Measurements from ENCODE around the gene CTNNA3.

CTNNA3 gene

DNA sequence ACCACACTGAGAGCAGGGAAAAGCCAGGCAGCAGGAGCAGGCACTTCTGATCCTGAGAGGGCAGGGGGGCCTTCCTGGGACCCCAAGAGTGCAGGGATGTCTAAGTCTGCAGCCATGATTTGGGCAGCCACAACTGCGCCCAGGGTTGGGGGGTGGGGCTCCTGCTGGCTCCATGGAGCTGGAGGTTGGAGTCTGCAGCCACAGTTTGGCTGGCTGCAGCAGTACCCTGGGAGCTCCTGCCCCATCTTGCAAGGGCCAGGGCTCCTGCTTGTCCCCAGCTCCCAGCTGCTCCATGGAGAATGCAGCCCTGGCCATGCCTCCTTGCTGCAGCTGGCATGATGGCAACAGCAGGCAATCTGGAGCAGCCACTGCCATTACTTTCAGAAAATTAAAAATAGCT is 1449.8 kb downstream of the CTNNA3 start:
- DNase-seq, result no peak

DNA sequence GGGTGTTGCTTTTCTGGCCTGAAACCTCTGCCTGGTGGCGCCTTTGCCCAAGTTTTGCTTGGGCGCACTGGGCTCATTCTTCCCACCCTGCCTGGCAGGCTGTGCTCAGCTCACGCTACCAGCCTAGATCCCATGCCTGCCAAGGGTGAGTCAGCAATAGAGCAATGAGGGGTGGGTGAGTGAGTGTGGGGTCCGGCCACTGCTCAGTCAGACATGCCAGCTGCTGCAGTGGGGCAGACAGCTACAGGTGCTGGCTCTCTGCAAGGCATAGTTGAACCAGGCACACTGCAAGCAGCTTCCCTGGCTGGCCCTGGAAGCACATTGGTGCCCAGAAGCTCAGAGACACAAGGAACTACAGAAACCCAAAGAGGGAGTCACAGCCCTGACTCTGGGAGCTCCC is 1451.0 kb downstream of the CTNNA3 start:
- no peak for DNase-seq

DNA sequence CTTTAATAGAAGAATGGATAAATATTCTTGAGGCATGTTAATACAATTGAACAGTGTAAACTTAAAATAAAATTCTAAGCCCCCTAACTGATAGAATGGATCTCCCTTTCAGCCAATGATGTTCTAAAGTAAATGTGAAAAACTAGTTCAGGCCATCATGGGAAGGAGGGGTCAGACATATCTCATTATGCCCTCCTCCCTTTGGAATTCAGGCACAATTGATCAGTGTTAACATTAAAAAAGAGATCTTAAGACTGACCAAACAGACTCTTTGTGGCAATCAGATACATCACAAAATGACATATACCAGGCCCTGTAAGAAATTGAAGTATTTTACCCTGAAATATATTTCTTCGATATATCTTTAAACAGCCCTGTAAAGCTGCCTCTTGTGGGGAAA is 1453.1 kb downstream of the CTNNA3 start:
- DNase-seq, result no peak

DNA sequence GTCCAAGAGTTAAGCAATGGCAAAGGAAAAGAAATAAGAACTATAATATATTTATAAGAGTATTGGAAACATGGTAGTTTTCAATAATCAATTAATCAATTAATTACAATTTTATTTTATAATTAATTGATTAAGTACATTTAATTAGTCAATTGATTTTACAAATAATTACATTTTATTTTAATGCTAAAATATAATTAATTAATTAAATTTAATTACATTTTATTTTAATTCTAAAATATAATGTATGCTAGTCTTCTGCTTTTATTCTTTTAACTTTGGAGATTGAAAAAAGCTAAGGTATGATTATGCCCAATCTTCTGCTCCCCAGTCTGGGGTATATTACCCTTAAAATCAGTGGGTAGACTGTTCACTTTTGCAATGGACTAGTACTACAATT is 1456.9 kb downstream of the CTNNA3 start:
- DNase-seq, result no peak

DNA sequence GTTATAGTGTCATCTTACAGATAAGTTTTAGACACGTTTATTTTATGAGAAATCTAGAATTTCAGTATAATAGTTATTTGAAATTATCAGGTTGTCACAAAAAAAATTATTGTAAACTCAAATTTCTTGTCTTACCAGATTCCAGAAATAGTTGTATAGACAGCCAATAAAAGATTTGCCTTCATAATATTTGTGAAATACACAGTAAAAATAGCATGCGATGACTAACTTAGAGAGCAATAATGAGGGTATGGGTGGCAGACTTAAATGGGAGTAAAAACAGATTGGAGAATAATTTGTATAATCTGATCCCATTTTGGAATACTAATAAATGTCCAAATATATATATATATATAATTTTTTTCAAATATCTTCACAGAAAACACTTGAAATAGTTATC is 1457.7 kb downstream of the CTNNA3 start:
- no peak for DNase-seq

DNA sequence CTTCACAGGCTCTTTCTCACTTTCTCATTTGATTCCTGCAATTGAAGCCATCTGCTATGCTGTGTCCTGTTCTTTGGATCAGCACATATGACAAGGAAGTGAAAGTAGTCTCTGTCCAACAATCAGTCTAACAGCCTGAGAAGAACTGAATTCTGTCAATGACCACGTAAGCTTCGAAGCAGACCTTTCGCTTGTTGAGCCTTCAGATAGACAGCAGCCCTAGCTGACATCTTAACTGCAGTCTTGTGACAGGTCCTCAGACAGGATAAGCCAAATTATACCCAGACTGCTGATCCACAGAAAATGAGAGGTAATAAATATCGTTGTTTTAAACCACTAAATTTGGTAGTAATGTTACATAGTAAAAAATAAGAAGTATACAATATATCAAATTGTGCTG is 1461.1 kb downstream of the CTNNA3 start:
- DNase-seq, result no peak

DNA sequence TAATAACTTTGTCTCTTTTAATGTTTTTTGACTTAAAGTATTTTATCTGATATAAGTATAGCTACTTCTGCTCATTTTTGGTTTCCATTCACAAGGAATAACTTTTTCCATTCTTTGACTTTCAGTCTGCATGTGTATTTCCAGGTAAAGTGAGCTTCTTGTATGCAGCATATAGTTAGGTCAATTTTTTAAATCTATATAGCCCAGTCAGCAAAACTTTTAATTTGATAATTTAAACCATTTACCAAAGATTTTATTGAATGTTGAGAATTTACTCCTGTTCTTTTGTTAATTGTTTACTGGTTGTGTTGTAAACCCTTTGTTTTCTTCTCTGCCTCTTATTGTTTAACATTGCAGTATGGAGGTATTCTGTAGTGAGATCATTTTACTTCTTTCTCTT is 1467.1 kb downstream of the CTNNA3 start:
- no peak for DNase-seq

DNA sequence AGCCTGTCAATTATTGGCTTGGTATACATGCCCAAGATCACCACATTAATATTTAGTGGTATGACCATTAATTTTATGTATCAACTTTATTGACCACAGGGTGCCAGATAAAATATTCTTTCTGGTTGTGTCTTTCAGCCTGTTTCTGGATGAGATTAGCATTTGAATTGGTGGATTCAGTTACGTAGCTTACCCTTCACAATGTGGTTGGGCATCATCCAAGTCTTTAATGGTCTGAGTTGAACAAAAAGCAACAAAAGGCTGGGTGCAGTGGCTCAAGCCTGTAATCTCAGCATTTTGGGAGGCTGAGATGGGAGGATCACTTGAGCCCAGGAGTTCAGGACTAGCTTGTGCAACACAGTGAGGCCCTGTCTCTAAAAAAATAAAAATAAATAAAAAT is 1472.3 kb downstream of the CTNNA3 start:
- DNase-seq, result no peak

DNA sequence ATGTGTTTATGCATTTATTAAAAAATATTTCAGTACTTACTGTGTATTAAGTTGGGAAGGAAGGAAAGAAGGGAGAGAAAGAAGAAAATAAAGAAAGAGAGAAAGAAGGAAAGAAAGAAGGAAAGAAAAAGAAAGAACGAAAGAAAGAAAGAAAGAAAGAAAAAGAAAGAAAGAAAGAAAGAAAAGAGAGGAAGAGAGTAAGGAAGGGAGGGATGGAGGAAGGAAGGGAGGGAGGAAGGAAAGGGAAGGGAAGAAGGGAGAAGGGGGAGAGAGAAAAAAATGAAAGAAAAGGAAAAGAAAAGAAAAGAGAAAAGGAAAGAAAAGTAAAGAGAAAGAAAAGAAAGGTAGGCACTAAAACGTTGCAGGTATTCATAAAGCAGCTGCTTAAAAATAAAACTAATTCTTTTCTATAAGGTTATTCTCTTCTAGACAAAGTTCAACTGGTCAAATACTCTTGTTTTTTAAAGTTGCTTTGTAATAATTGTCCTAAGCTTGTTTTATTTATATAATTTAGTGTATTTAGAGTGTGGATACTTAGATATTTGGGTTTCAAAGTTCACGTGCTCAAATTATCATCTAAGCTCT is 1473.4 kb downstream of the CTNNA3 start:
- DNase-seq, result no peak

DNA sequence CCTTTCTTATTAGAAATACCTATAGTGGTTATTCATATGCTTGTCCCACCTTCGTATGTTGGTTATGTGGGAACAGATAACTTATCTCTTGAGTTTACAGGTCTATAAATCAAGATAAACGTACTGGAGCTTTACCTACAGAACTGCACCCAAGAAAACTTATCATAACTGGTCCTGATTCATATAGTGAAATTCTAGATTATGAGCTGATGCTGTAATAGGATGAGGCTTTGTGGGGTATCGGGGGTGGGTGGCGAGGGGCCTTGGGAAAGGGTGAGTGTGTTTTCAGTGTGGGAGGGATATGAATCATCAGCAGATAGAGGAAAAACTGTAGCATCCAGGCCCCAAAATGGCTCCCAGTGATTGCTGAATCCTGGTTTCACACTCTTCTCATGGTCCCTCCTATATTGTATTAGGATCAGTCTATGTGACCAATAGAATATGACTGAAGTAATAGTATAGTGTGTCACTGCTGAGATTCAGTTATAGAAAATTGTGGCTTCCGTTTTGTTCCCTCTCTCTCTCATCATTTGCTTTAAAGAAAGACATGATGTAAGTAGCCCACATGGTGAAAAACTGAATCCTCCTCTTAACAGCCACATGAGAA is 1476.9 kb downstream of the CTNNA3 start:
- DNase-seq, result no peak

DNA sequence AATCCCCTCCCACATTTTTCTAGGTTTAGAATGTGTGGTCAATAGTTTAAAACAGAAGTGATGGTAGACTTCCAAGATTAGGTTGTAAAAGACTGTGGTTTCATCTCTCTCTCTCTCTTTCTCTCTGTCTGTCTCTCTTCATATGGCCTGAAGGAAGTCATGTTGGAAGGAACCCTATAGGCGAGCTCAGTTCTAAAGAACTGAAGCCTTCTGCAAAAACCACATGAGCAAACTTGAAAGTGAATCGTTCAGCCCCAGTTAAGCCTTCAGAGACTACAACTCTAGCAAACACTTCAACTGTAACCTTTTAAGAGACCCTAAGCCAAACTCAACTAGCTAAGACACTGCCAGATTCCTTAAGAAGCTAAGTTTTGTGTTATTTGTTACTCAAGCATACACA is 1477.7 kb downstream of the CTNNA3 start:
- DNase-seq, result no peak

DNA sequence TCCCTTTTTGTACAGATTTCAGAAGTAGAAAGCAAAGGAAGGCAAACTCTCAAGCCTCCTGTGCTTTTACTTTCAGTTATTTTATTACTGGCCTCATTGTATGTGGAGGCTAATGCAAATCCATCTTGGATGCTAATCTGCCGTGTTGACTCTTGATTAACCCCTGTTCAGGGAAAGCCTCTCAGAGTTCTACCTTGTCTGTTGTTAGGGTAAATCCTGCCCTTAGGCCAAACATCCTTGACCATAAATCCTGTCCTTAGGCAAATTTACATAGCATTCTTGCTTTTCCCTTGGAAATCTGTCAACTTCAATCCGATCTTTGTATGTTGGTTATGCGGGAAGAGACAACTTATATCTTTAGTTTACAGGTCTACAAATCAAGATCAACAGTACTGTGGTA is 1480.1 kb downstream of the CTNNA3 start:
- no peak for DNase-seq

DNA sequence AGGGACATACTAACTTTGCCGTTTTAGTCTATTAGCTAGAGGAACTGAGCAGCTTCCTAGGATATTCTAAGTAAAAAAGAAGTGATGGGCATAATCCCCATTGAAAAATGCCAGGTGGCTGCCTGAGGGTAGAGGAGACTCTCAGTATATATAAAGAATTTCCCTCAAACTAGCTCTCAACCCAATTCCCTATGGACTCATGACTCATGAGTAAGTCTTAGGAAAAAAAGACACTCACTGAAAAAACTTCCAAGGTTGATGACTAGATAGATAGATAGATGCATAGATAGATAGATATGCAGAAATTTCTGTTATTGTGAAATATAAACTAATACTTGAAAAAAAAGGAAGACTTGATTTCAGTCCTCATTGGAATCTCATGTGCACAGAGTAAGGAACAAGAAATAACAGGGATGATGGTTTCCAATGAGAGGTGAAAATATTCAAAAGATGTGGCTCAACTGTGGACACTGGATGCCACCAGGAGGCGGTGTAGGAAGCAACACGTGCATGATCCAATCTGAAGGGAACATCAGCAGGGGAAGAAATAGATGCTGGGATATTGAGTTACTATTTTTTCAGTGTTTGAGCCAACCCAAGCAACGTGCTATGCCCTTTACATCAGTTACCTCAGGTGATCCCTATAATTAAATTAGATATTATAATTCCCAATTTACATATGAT is 1481.1 kb downstream of the CTNNA3 start:
- no peak for DNase-seq

DNA sequence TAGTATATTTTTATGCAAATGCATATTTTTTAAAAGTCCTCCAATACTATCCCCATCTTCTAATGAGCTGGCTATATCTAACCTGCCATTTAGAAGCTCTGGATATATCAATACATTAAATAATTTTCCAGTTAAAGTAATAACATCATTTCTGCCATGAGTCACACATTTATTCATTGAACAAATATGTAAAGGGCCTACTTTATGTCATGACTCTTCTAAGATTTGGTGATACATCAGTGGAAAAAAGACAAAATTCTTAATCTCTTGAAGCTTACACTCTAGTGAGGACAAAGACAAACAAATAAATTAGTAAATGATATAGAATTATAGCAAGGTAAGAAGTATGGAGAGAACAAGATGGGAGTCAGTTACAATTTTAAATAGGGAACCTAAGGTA is 1487.0 kb downstream of the CTNNA3 start:
- DNase-seq, result no peak

DNA sequence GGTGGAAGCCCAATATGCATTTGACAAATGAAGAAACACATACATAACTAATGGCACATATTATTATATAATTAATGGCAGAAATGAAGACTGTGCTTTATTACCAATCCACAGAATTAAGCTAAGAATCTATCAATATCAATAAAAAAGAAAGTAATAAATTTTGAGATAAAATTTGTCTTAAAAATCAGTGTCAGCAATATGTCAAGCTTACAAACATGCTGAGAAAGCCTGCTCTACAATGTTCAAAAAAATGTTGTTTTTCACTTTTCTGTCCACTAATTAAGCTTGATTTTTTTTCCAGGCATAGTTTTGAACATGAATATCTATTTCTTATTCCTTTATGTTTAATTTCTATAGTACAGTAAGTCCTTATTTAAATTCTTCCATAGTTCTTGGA is 1491.2 kb downstream of the CTNNA3 start:
- no peak for DNase-seq

DNA sequence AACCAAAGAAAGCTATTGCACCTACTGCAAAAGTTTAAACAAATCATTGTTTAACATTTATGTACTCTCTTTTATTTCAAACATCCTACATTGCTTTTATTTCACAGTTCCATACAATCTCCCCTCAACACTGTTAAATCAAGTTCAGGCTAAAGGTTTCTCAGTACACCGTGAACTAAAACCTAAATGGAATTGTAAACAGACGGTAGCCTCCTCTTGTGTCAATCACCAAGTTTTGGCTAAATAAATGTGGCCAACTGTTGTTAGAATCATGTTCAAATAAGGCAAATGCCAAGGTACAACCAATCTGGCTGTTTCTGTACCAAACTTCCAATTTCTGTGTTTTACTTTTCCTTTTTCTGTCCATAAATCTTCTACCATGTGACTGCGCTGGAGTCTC is 1493.9 kb downstream of the CTNNA3 start:
- no peak for DNase-seq

DNA sequence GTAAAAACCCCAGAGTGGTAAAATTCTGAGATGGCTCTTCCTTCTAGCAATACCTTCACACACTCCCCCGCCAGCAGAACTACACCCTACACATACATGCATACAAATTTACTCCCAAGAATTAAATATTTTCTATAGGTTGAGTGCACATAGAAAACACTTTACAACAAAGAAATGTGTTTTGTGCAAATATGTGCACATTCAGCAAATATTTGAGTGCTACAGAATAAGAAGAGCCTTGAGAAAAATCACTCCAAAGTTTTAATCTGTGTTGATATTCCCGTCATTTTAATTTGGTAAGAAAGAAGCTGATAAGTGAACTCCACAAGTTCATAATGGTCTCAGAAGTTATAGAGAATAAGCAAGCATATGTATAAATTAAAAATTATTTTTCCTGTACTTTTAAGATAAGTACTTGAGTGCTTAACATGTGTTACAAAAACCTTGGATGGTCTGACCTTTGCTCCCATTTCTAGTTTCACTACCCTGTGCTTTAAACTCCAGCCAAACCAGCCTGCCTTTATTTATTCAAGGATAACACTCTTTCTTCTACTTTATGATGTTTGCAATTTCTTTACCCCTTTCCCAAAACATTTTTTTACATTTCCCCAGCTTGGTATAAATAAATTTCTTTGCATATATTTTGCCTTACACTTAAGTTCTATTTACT is 1503.7 kb downstream of the CTNNA3 start:
- DNase-seq, result no peak

DNA sequence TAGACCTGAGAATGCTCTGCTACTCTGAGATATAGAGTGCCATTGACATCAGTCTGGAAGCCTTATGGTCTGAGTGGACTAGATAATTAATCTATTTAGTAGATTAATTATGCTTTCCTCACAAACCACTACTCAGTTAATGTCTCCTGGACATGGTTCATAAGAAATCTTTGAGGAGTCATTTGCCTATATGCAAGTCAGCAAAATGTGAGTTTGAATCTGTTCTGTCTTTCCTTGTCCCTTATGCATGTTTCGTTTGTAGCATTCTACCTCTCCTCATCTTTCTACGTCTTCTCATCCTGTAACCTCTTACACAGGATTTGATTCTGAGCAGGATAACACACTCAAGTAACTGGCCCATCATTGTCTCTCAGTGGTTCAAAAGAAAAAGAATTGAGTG is 1505.6 kb downstream of the CTNNA3 start:
- DNase-seq, result no peak

DNA sequence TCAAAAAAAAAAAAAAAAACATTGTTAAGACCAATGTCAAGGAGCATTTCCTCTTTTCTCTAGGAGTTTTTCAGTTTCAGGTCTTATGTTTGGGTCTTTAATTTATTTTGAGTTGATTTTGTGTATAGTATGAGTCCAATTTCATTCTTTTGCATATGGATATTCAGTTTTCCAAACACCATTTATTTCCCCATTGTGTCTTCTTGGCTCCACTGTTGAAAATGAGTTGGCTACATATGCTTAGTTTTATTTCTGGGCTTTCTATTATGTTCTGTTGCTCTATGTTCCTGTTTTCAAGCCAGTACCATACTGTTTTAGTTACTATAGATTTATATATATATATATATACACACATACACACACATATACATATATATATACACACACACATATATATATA is 1506.7 kb downstream of the CTNNA3 start:
- DNase-seq, result no peak

DNA sequence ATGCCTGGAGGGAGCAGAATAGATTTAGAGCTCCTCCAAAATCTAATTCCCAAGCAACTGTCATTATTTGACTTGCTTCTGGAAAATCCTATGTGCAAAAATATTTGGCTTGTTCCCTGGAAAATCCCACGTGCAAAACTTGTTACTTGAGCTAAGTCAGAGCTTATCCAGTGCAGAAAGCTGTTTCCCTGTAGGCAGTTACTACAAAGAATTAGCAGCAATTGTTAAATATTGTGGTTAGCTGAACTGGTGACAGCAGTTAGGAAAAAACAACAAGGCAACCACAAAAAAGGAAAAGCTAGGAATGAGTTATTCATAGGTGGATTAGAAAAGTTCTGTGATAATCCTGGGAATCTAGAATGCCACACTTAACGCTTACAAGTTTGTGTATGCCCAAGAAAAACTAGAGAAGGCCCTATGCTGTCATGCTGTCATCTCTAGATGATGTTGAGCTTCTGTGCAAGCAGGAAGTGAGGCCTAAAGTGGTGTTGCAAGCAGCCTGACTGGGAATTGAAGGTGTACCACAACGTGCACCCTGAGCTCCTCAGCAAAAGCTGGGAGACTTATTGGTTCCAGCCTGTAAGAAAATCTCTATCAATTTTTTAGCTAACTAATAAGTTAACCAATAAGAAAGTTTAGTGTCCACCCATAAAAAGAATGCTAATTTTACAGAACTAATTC is 1508.8 kb downstream of the CTNNA3 start:
- no peak for DNase-seq

DNA sequence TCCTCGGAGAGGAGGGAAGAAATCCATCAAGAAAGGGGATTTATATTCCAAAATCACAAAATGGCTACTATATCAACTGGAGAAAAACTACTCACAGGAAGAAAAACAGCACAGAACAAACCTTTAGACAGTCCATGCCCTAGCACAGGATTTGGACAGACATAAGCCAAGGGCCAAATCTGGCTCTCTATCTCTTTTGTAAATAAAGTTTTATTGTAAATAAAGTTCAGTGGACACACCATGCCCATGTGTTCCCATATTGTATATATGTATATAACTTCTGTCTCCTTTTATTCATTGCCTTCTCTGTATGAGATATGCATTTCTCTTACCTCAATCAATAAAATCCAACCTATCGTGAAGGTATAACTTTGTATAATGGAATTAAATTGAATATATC is 1513.0 kb downstream of the CTNNA3 start:
- DNase-seq, result no peak

DNA sequence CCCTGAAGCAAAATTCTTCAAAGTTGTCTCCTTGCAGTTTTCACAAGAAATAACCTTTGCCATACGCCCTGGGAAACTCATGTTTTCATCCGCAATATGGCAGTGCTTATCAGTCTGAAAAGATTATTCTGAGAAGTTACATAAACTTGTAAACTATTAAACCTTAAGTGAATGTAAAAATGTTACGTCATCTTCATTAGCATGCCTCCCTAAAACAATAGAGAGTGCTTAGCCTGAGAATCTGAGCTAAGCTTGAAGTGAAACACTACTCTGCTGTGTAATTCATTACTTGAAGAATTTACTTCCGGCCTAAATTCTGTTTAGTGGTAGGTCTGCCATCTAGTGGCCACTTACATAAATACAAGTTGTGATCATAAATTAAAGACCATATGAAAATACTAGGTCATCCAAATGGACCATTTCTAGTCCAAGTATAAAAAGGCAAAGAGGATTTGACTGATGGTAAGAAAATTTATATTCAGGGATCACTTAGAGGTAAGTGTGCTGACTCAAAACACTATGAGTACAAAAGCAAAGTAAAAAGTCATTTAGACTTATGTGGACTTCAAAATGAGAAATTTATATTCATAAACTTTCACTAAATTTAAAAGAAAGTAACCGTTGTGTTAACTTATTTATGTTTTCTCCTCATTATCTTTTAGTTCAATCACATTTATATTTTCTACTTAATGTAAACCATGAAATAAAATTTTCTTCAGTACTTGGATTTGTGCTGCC is 1515.2 kb downstream of the CTNNA3 start:
- peak; percentile 72 for DNase-seq

DNA sequence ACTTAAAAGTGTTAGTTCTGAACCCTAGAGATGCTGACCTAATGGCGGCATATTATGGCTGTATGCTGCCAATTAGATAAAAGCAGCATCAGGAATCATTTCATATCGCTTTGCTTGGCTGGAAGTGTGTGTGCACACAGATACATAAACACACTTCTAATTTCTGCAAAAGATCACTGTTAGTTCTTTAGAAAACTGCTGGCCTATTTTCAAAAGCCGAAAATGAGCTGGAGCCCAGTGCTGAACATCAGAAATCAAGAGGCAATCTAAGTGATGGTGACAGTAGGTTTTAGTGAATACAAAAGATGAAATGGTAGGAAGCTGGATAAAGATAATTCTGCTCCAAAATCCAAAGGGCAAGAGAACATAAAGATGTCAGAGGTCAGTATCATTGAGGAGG is 1516.0 kb downstream of the CTNNA3 start:
- no peak for DNase-seq
